HCT116 (cell line): ENCODE data around the gene ZNHIT1. TPM values are rescaled to one million over a fixed set of nuclear protein-coding genes. Genes with fewer than 3 reads are reported as not detected.

Experiments
- ATAC-seq: fragments of 200-7000 bp; cut with Tn5 transposase; 2 replicates; pipeline ENCODE4 v1.9.1; 2020; ENCODE audit warnings: mild to moderate bottlenecking, moderate library complexity
- BruUV-seq: library from RNA; stranded (reverse); fragments of 400-500 nt; replicated peaks from 2 replicates; lab custom pipeline; 2021; lab: Mats Ljungman, UMichigan
- CTCF ChIA-PET: fragments of 300-600 bp; sonication (Branson Sonifier 250); formaldehyde crosslinking; loops from one replicate; lab custom pipeline; 2021; ENCODE audit warnings: antibody characterized with exemption; lab: Charles Lee
- POLR2A ChIA-PET: fragments of 300-600, 350-600 bp; sonication (Branson Sonifier 250); formaldehyde crosslinking; loops from one replicate; lab custom pipeline; 2021; ENCODE audit warnings: antibody characterized with exemption; lab: Charles Lee
- RAD21 ChIA-PET, 2 experiments: fragments of 300-600 bp; sonication (Branson Sonifier 250); formaldehyde crosslinking; loops; one replicate each; lab custom pipeline; 2023; ENCODE audit warnings: low total read pairs in 2 of 2; ENCODE audit not compliant: uncharacterized antibody in 2 of 2, unreplicated experiment in 2 of 2, low non-redundant PET in 1 of 2; lab: Charles Lee
- DNase-seq: peaks from one replicate; pipeline ENCODE4 v3.0.0-alpha.2; 2010; ENCODE audit warnings: low read depth, low spot score
- H2AFZ ChIP-seq: fragments of 200-600 bp; shearing (Covaris generic), sonication (generic); 2 replicates; pipeline ENCODE4 v1.6.1; 2017; ENCODE audit warnings: low read depth, mixed run types, mixed read lengths, antibody characterized with exemption, low read length; ENCODE audit not compliant: poor library complexity, severe bottlenecking
- H3K27ac ChIP-seq: 2 replicates; pipeline ENCODE4 v1.5.1; 2012; ENCODE audit warnings: low read depth, low read length
- H3K27me3 ChIP-seq: fragments of 200-600 bp; sonication (generic); 2 replicates; pipeline ENCODE4 v1.6.1; 2016; ENCODE audit warnings: mixed run types, low read length, mixed read lengths; ENCODE audit not compliant: insufficient read depth
- H3K36me3 ChIP-seq, 2 experiments: fragments of 200-500 bp in 1 of 2; fragments of 200-600 bp in 1 of 2; sonication (Bioruptor generic) in 1 of 2; sonication (generic) in 1 of 2; 2 replicates each; pipeline versions ENCODE4 v1.5.1 to v1.6.1; 2014 to 2016; ENCODE audit warnings: low read length in 2 of 2, inconsistent platforms in 1 of 2, mixed read lengths in 1 of 2, mixed run types in 1 of 2; ENCODE audit not compliant: insufficient read depth in 2 of 2, control insufficient read depth in 1 of 2
- H3K4me1 ChIP-seq, 2 experiments: fragments of 200-600 bp in 1 of 2; sonication (generic) in 1 of 2; 2 replicates each; pipeline versions ENCODE4 v1.5.1 to v1.6.1; 2012 to 2017; ENCODE audit warnings: low read length in 2 of 2, inconsistent platforms in 1 of 2, mild to moderate bottlenecking in 1 of 2, mixed read lengths in 1 of 2, mixed run types in 1 of 2, moderate library complexity in 1 of 2; ENCODE audit not compliant: insufficient read depth in 2 of 2, control insufficient read depth in 1 of 2
- H3K4me2 ChIP-seq: fragments of 200-600 bp; sonication (generic); 2 replicates; pipeline ENCODE4 v1.6.1; 2017; ENCODE audit warnings: mixed run types, low read length, mixed read lengths
- H3K4me3 ChIP-seq, 2 experiments: fragments of 200-600 bp in 1 of 2; sonication (generic) in 1 of 2; replicated peaks in 1 of 2; 2 replicates each; pipeline ENCODE4 v1.5.1; 2011 to 2016; ENCODE audit warnings: low read length in 2 of 2, control low read depth in 1 of 2, low read depth in 1 of 2, mild to moderate bottlenecking in 1 of 2, mixed read lengths in 1 of 2, mixed run types in 1 of 2
- H3K79me2 ChIP-seq: fragments of 200-600 bp; sonication (generic); 2 replicates; pipeline ENCODE4 v1.6.1; 2017; ENCODE audit warnings: mild to moderate bottlenecking, mixed run types, low read length, moderate library complexity, mixed read lengths; ENCODE audit not compliant: insufficient read depth
- H3K9ac ChIP-seq: fragments of 200-600 bp; sonication (generic); 2 replicates; pipeline ENCODE4 v1.6.1; 2016; ENCODE audit warnings: low read length, mixed read lengths
- H3K9me2 ChIP-seq: fragments of 200-600 bp; sonication (generic), shearing (Covaris generic); 2 replicates; pipeline ENCODE4 v1.6.1; 2017; ENCODE audit warnings: mixed run types, mild to moderate bottlenecking, moderate library complexity; ENCODE audit not compliant: insufficient read depth
- H3K9me3 ChIP-seq, 2 experiments: fragments of 200-500 bp in 1 of 2; fragments of 200-600 bp in 1 of 2; sonication (Bioruptor generic) in 1 of 2; sonication (generic) in 1 of 2; 2 replicates each; pipeline ENCODE4 v1.6.1; 2014 to 2017; ENCODE audit warnings: low read length in 2 of 2, mixed read lengths in 2 of 2, inconsistent platforms in 1 of 2, low read depth in 1 of 2, mild to moderate bottlenecking in 1 of 2, mixed run types in 1 of 2, moderate library complexity in 1 of 2; ENCODE audit not compliant: control insufficient read depth in 1 of 2, insufficient read depth in 1 of 2
- H4K20me1 ChIP-seq: fragments of 200-600 bp; sonication (generic), shearing (Covaris generic); 2 replicates; pipeline ENCODE4 v1.6.1; 2017; ENCODE audit warnings: mixed run types, mild to moderate bottlenecking, moderate library complexity; ENCODE audit not compliant: insufficient read depth
- CBX3 ChIP-seq: IDR thresholded peaks from 2 replicates; pipeline ENCODE4 v1.6.1; 2012; ENCODE audit warnings: low read depth
- ELF1 ChIP-seq: IDR thresholded peaks from 2 replicates; pipeline ENCODE4 v1.6.1; 2012; ENCODE audit warnings: low read depth, borderline replicate concordance
- EZH2 ChIP-seq: fragments of 200-600 bp; sonication (generic); IDR thresholded peaks from 2 replicates; pipeline ENCODE4 v1.6.1; 2017; ENCODE audit warnings: antibody characterized with exemption, mixed run types
- FOSL1 ChIP-seq: IDR thresholded peaks from 2 replicates; pipeline ENCODE4 v1.6.1; 2012; ENCODE audit warnings: low read depth
- JUND ChIP-seq: IDR thresholded peaks from 2 replicates; pipeline ENCODE4 v1.6.1; 2012
- POLR2A ChIP-seq: IDR thresholded peaks from 2 replicates; pipeline ENCODE4 v1.7.0; 2011; ENCODE audit warnings: borderline replicate concordance; ENCODE audit not compliant: insufficient read depth, insufficient read length; ENCODE audit errors: extremely low read depth
- POLR2AphosphoS5 ChIP-seq: IDR thresholded peaks from 2 replicates; pipeline ENCODE4 v1.6.1; 2011; ENCODE audit warnings: mild to moderate bottlenecking, low read depth, low read length, moderate library complexity
- RAD21 ChIP-seq: IDR thresholded peaks from 2 replicates; pipeline ENCODE4 v1.6.1; 2012; ENCODE audit warnings: low read depth, mild to moderate bottlenecking
- SIN3A ChIP-seq: IDR thresholded peaks from 2 replicates; pipeline ENCODE4 v1.6.1; 2012; ENCODE audit warnings: low read depth
- SRF ChIP-seq: IDR thresholded peaks from 2 replicates; pipeline ENCODE4 v1.6.1; 2012; ENCODE audit warnings: low read depth
- TCF7L2 ChIP-seq: IDR thresholded peaks from 2 replicates; pipeline ENCODE4 v1.7.0; 2011; ENCODE audit warnings: borderline replicate concordance, inconsistent platforms; ENCODE audit not compliant: insufficient read depth, insufficient read length; ENCODE audit errors: extremely low read depth
- YY1 ChIP-seq: IDR thresholded peaks from 2 replicates; pipeline ENCODE4 v1.6.1; 2011; ENCODE audit warnings: low read length, low read depth, moderate library complexity, mild to moderate bottlenecking; ENCODE audit not compliant: insufficient replicate concordance; ENCODE audit errors: extremely low read depth
- ZNF274 ChIP-seq: fragments of 200-500 bp; sonication (Bioruptor generic); IDR thresholded peaks from 2 replicates; pipeline ENCODE4 v1.6.1; 2014; ENCODE audit warnings: mild to moderate bottlenecking, low read depth, low read length, inconsistent platforms
- intact Hi-C: fragments of 100-400 bp; cut with micrococcal nuclease; formaldehyde crosslinking; loops from 2 replicates; pipeline ENCODE4 v1.10.0; 2022
- total RNA-seq: library from RNA; stranded (reverse); gene quantifications from one replicate; pipeline ENCODE4 v1.2.1, GENCODE V29; 2021; ENCODE audit not compliant: unreplicated experiment
- TF ChIP-seq, protein P1 (sequence below), 3 experiments: fragments of 200-600 bp in 1 of 3; sonication (generic) in 1 of 3; IDR thresholded peaks in 2 of 3; conservative IDR thresholded peaks in 1 of 3; 2 replicates each; pipeline ENCODE4 v1.5.1; 2012 to 2017; ENCODE audit warnings: low read depth in 2 of 3, low read length in 2 of 3, antibody characterized with exemption in 1 of 3, borderline replicate concordance in 1 of 3, control low read depth in 1 of 3, mild to moderate bottlenecking in 1 of 3, mixed read lengths in 1 of 3, mixed run types in 1 of 3, moderate library complexity in 1 of 3; ENCODE audit not compliant: insufficient read depth in 1 of 3
- TF ChIP-seq, protein P2 (sequence below): IDR thresholded peaks from 2 replicates; pipeline ENCODE4 v1.6.1; 2011; ENCODE audit warnings: mild to moderate bottlenecking, low read length, moderate library complexity; ENCODE audit not compliant: insufficient replicate concordance; ENCODE audit errors: extremely low read depth
- TF ChIP-seq, protein P3 (sequence below): IDR thresholded peaks from 2 replicates; pipeline ENCODE4 v1.6.1; 2012

ZNHIT1 gene
- total RNA-seq, 1 experiment from 2014 or later: 69.4 TPM

DNA sequence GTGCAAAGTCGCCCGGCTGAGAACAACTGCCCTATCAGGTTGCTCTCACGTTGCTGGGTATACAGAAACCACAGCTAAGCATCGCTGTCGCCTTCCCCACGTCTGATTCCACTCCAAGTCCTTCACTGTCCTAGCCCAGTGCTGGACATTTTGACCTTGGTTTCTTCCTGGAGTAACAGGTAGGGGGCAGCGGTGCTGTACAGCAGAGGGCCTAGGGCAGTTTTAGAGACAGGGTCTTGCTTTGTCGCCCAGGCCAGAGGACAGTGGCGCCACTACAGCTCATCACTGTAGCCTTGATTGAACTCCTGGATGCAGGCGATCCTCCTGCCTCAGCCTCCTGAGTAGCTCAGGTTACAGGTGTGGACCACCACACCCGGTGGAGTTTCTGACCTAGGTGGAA is 17.1 kb downstream of the ZNHIT1 start:
- Histone ChIP-seq H3K9ac (no peak overlapping the region), H3K36me3 (peaks cover 0 to 4% of the 10 kb centered on the region in 2 experiments; a peak in 1 of 4 replicates), H3K27ac (no peak overlapping the region), H3K79me2 (no peaks in the 10 kb centered on the region), H4K20me1 (no peaks in the 10 kb centered on the region), H3K9me2 (no peaks in the 10 kb centered on the region), H3K4me3 (no peak overlapping the region), H3K27me3 (no peaks in the 10 kb centered on the region), H3K4me1 (peaks cover 7 to 20% of the 10 kb centered on the region in 2 experiments), H2AFZ (no peak overlapping the region), H3K4me2 (no peak overlapping the region), H3K9me3 (no peaks in the 10 kb centered on the region)
- DNase-seq (no peak), ATAC-seq (no peak; the same call in 1 of the 2 replicates)
- ChIA-PET POLR2A (no interaction called here), CTCF (interaction anchor here (1.9 kb wide), 1 partner anchor 9 kb away, joined by 7 read pairs; no protein-coding TSS in a partner anchor), RAD21 (no interaction called here)
- TF ChIP-seq, protein P1, sequence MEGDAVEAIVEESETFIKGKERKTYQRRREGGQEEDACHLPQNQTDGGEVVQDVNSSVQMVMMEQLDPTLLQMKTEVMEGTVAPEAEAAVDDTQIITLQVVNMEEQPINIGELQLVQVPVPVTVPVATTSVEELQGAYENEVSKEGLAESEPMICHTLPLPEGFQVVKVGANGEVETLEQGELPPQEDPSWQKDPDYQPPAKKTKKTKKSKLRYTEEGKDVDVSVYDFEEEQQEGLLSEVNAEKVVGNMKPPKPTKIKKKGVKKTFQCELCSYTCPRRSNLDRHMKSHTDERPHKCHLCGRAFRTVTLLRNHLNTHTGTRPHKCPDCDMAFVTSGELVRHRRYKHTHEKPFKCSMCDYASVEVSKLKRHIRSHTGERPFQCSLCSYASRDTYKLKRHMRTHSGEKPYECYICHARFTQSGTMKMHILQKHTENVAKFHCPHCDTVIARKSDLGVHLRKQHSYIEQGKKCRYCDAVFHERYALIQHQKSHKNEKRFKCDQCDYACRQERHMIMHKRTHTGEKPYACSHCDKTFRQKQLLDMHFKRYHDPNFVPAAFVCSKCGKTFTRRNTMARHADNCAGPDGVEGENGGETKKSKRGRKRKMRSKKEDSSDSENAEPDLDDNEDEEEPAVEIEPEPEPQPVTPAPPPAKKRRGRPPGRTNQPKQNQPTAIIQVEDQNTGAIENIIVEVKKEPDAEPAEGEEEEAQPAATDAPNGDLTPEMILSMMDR (IDR thresholded peaks at IDR 0.05 in 2 of 3, conservative IDR thresholded peaks at IDR 0.05 in 1 of 3; ENCODE audit: borderline replicate concordance in 1 of 3, insufficient read depth in 1 of 3, low read depth in 2 of 3, low read length in 2 of 3): peak in 2 of 3 experiments; percentile 54 to 58; a peak in 4 of 6 replicates
- TF ChIP-seq RAD21 (no peak; the same call in none of the 2 replicates), ZNF274 (no peak), POLR2A (no peak), JUND (no peak), POLR2AphosphoS5 (no peak)
- no TSS peak for BruUV-seq
- intact Hi-C loops: no loop called here

DNA sequence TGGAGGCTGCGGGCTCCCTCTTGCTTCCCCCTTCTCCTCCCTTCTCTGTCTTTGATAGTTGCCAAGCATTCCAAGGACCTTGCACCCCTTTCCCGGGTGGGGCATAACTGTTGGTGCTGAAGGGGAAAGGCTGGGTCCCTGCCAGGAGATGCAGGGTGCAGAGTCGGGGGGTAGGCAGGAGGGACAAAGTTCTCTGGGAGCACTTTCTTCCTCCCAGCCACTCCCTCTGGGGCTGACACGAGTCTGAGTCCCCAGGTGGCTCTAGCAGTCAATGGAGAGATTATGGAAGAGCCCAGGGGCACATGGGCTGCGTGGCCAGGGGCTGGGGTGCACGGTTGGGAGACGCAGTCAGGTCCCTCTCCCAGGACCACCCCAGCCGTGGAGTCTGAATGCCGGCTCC is 17.6 kb downstream of the ZNHIT1 start:
- ChIA-PET CTCF (interaction anchor here (1.9 kb wide), 1 partner anchor 9 kb away, joined by 7 read pairs; no protein-coding TSS in a partner anchor), POLR2A (no interaction called here), RAD21 (no interaction called here)
- peaks cover 2 to 5% of the 10 kb centered on the region in 2 experiments; a peak in 1 of 4 replicates for H3K36me3 ChIP-seq
- H3K79me2 ChIP-seq: no peaks in the 10 kb centered on the region
- no peak overlapping the region for H3K27ac ChIP-seq
- intact Hi-C loops: no loop called here
- H2AFZ ChIP-seq: no peak overlapping the region
- H3K4me2 ChIP-seq: no peak overlapping the region
- H3K9me3 ChIP-seq: no peaks in the 10 kb centered on the region
- BruUV-seq: no TSS peak
- no peaks in the 10 kb centered on the region for H4K20me1 ChIP-seq
- ATAC-seq (no peak), DNase-seq (no peak)
- no peak overlapping the region for H3K9ac ChIP-seq
- no peaks in the 10 kb centered on the region for H3K9me2 ChIP-seq
- no peak overlapping the region for H3K4me3 ChIP-seq
- H3K4me1 ChIP-seq: peaks cover 7 to 20% of the 10 kb centered on the region in 2 experiments
- no peaks in the 10 kb centered on the region for H3K27me3 ChIP-seq
- TF ChIP-seq CBX3 (no peak), TCF7L2 (no peak), FOSL1 (no peak), JUND (no peak), ELF1 (no peak), RAD21 (no peak), SRF (no peak), POLR2A (no peak), YY1 (no peak), EZH2 (no peak), POLR2AphosphoS5 (no peak), SIN3A (no peak), ZNF274 (no peak)
- TF ChIP-seq, protein P2, sequence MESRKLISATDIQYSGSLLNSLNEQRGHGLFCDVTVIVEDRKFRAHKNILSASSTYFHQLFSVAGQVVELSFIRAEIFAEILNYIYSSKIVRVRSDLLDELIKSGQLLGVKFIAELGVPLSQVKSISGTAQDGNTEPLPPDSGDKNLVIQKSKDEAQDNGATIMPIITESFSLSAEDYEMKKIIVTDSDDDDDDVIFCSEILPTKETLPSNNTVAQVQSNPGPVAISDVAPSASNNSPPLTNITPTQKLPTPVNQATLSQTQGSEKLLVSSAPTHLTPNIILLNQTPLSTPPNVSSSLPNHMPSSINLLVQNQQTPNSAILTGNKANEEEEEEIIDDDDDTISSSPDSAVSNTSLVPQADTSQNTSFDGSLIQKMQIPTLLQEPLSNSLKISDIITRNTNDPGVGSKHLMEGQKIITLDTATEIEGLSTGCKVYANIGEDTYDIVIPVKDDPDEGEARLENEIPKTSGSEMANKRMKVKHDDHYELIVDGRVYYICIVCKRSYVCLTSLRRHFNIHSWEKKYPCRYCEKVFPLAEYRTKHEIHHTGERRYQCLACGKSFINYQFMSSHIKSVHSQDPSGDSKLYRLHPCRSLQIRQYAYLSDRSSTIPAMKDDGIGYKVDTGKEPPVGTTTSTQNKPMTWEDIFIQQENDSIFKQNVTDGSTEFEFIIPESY: no peak
- TF ChIP-seq, protein P3, sequence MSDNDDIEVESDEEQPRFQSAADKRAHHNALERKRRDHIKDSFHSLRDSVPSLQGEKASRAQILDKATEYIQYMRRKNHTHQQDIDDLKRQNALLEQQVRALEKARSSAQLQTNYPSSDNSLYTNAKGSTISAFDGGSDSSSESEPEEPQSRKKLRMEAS: no peak
